ENCODE data around the gene GCNA.

GCNA gene

GRCh38 chrX:71618787-71619186 is 40.5 kb downstream of the GCNA start:
- Histone ChIP-seq H3K9ac (ENCODE audit: low read depth, low read length) (no peak overlapping the region), H4K20me1 (ENCODE audit: insufficient read depth, low read length) (0 out of 2 replicates have a peak, but pooled peaks cover 3% of the 10 kb centered on the region), H3K4me1 (ENCODE audit: insufficient read depth, low read length) (peaks cover 36% of the 10 kb centered on the region), H3K27me3 (ENCODE audit: insufficient read depth, low read length, poor library complexity) (no peaks in the 10 kb centered on the region), H3K79me2 (ENCODE audit: insufficient read depth, low read length) (no peaks in the 10 kb centered on the region), H3K27ac (ENCODE audit: low read length) (peak overlapping the region; percentile 47), H3K36me3 (ENCODE audit: insufficient read depth, low read length) (no peaks in the 10 kb centered on the region; the same call in 1 of the 2 replicates), H3K4me2 (ENCODE audit: insufficient read depth, low read length) (no peak overlapping the region), H2AFZ (ENCODE audit: low read depth, low read length) (no peak overlapping the region), H3K4me3 (ENCODE audit: low read depth in 1 of 2, low read length in 2 of 2) (no peak overlapping the region), H3K9me3 (ENCODE audit: insufficient read depth, low read length, severe bottlenecking) (no peaks in the 10 kb centered on the region)
- DNase-seq (no peak), ATAC-seq (ENCODE audit: insufficient read depth, low read depth) (no peak)
- TF ChIP-seq CTCF (IDR thresholded peaks at IDR 0.05; ENCODE audit: borderline replicate concordance, extremely low read depth, low read length, poor library complexity, severe bottlenecking) (no peak), EZH2 (IDR thresholded peaks at IDR 0.05; ENCODE audit: borderline replicate concordance, low read depth, low read length, severe bottlenecking) (no peak)

- no peak for DNase-seq
- H3K9me3 ChIP-seq (ENCODE audit: insufficient read depth, low read length, severe bottlenecking): no peaks in the 10 kb centered on the region
- H4K20me1 ChIP-seq (ENCODE audit: insufficient read depth, low read length): 0 out of 2 replicates have a peak, but pooled peaks cover 3% of the 10 kb centered on the region
- ATAC-seq (ENCODE audit: insufficient read depth, low read depth): no peak
- peaks cover 36% of the 10 kb centered on the region for H3K4me1 ChIP-seq (ENCODE audit: insufficient read depth, low read length)
- no peak overlapping the region for H3K27ac ChIP-seq (ENCODE audit: low read length)
- H3K4me2 ChIP-seq (ENCODE audit: insufficient read depth, low read length): no peak overlapping the region
- no peak overlapping the region for H2AFZ ChIP-seq (ENCODE audit: low read depth, low read length)
- H3K36me3 ChIP-seq (ENCODE audit: insufficient read depth, low read length): no peaks in the 10 kb centered on the region; the same call in 1 of the 2 replicates
- H3K79me2 ChIP-seq (ENCODE audit: insufficient read depth, low read length): no peaks in the 10 kb centered on the region
- H3K27me3 ChIP-seq (ENCODE audit: insufficient read depth, low read length, poor library complexity): no peaks in the 10 kb centered on the region
- H3K9ac ChIP-seq (ENCODE audit: low read depth, low read length): no peak overlapping the region
- no peak overlapping the region for H3K4me3 ChIP-seq (ENCODE audit: low read depth in 1 of 2, low read length in 2 of 2)
- TF ChIP-seq CTCF (IDR thresholded peaks at IDR 0.05; ENCODE audit: borderline replicate concordance, extremely low read depth, low read length, poor library complexity, severe bottlenecking): no peak
- TF ChIP-seq EZH2 (IDR thresholded peaks at IDR 0.05; ENCODE audit: borderline replicate concordance, low read depth, low read length, severe bottlenecking): no peak
These were observed 41.0 kb downstream of the GCNA start for GRCh38 chrX:71619193-71619592.

- no peaks in the 10 kb centered on the region for H3K27me3 ChIP-seq (ENCODE audit: insufficient read depth, low read length, poor library complexity)
- no peak for ATAC-seq (ENCODE audit: insufficient read depth, low read depth)
- no peak overlapping the region for H3K9ac ChIP-seq (ENCODE audit: low read depth, low read length)
- H3K27ac ChIP-seq (ENCODE audit: low read length): no peak overlapping the region
- DNase-seq: no peak
- no peaks in the 10 kb centered on the region; the same call in 1 of the 2 replicates for H3K36me3 ChIP-seq (ENCODE audit: insufficient read depth, low read length)
- H3K4me1 ChIP-seq (ENCODE audit: insufficient read depth, low read length): peaks cover 36% of the 10 kb centered on the region
- H3K4me3 ChIP-seq (ENCODE audit: low read depth in 1 of 2, low read length in 2 of 2): no peak overlapping the region
- no peaks in the 10 kb centered on the region for H3K9me3 ChIP-seq (ENCODE audit: insufficient read depth, low read length, severe bottlenecking)
- no peak overlapping the region for H3K4me2 ChIP-seq (ENCODE audit: insufficient read depth, low read length)
- no peaks in the 10 kb centered on the region for H3K79me2 ChIP-seq (ENCODE audit: insufficient read depth, low read length)
- TF ChIP-seq CTCF (IDR thresholded peaks at IDR 0.05; ENCODE audit: borderline replicate concordance, extremely low read depth, low read length, poor library complexity, severe bottlenecking): no peak
- TF ChIP-seq EZH2 (IDR thresholded peaks at IDR 0.05; ENCODE audit: borderline replicate concordance, low read depth, low read length, severe bottlenecking): no peak
- H2AFZ ChIP-seq (ENCODE audit: low read depth, low read length): no peak overlapping the region
- H4K20me1 ChIP-seq (ENCODE audit: insufficient read depth, low read length): 0 out of 2 replicates have a peak, but pooled peaks cover 3% of the 10 kb centered on the region
These were observed 41.7 kb downstream of the GCNA start for GRCh38 chrX:71619986-71620385.

- Histone ChIP-seq H3K27me3 (ENCODE audit: insufficient read depth, low read length, poor library complexity) (no peaks in the 10 kb centered on the region), H3K9ac (ENCODE audit: low read depth, low read length) (no peak overlapping the region), H3K4me3 (ENCODE audit: low read depth in 1 of 2, low read length in 2 of 2) (no peak overlapping the region), H3K79me2 (ENCODE audit: insufficient read depth, low read length) (no peaks in the 10 kb centered on the region), H3K9me3 (ENCODE audit: insufficient read depth, low read length, severe bottlenecking) (no peaks in the 10 kb centered on the region), H4K20me1 (ENCODE audit: insufficient read depth, low read length) (0 out of 2 replicates have a peak, but pooled peaks cover 3% of the 10 kb centered on the region), H3K4me2 (ENCODE audit: insufficient read depth, low read length) (no peak overlapping the region), H3K4me1 (ENCODE audit: insufficient read depth, low read length) (peaks cover 36% of the 10 kb centered on the region), H3K27ac (ENCODE audit: low read length) (no peak overlapping the region), H3K36me3 (ENCODE audit: insufficient read depth, low read length) (no peaks in the 10 kb centered on the region), H2AFZ (ENCODE audit: low read depth, low read length) (no peak overlapping the region)
- TF ChIP-seq CTCF (IDR thresholded peaks at IDR 0.05; ENCODE audit: borderline replicate concordance, extremely low read depth, low read length, poor library complexity, severe bottlenecking): no peak
- no peak for TF ChIP-seq EZH2 (IDR thresholded peaks at IDR 0.05; ENCODE audit: borderline replicate concordance, low read depth, low read length, severe bottlenecking)
- DNase-seq (no peak), ATAC-seq (ENCODE audit: insufficient read depth, low read depth) (no peak)
These were observed 43.4 kb downstream of the GCNA start for GRCh38 chrX:71621603-71622002.
